C4-2B (cell line): ENCODE data around the gene VAV3.

ENCODE experiments used
- ZFX ChIP-seq: fragments of 450-650 bp; IDR thresholded peaks from 2 replicates; pipeline ENCODE4 v1.6.1; 2017
- TF ChIP-seq, protein P1 (sequence below): fragments of 450-650 bp; conservative IDR thresholded peaks from 2 replicates; pipeline ENCODE4 v1.5.1; 2017; ENCODE audit warnings: mild to moderate bottlenecking

DNA sequence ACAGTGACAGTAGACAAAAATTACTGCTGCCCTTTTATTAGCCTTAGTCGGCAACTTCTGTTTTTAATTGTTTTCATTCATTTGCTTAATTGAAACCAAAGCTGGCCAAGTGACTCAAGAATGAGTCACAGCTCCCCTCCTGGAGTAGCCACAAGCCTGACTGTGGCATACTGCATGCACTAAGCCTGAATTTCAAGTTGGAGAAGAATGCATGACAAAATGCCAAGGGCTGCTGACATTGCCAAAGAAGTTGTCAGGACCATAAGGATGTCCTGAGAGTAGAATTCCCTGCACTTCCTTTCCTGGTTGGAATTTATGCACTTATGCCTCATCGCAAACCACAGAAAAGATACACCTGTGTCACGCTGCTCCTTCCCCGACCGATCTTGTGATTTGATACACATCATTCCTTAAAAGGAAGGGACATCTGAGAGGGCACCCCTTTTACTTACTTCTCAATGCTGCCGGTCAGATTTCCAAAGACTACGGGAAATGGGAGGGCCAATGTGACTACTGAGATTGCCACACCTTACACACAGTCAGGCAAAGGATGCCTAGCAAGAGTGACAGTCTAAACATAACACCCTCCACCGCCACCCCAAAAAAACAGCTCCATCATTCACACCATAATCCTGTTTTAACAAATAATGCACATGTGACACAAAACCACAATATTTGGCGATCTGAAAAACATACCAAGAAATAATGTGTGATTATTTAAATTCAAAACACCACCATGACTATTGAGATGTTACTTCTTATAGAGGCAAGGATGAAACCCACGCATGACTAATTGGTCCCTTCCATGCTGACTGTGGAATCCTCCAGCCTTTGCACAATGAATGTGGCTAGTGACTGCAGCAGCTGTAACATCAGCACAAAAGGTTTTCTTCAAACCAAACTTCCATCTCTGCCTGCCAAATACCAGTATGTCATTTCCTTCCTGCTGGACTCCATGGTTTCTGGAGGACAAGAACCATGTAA lies 28.2 kb downstream of the VAV3 start:
- TF ChIP-seq, protein P1, sequence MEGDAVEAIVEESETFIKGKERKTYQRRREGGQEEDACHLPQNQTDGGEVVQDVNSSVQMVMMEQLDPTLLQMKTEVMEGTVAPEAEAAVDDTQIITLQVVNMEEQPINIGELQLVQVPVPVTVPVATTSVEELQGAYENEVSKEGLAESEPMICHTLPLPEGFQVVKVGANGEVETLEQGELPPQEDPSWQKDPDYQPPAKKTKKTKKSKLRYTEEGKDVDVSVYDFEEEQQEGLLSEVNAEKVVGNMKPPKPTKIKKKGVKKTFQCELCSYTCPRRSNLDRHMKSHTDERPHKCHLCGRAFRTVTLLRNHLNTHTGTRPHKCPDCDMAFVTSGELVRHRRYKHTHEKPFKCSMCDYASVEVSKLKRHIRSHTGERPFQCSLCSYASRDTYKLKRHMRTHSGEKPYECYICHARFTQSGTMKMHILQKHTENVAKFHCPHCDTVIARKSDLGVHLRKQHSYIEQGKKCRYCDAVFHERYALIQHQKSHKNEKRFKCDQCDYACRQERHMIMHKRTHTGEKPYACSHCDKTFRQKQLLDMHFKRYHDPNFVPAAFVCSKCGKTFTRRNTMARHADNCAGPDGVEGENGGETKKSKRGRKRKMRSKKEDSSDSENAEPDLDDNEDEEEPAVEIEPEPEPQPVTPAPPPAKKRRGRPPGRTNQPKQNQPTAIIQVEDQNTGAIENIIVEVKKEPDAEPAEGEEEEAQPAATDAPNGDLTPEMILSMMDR: peak; percentile 24
- TF ChIP-seq ZFX: no peak
